HCT116 (cell line): ENCODE data around the gene VEGFA. TPM values are rescaled to one million over a fixed set of nuclear protein-coding genes. Genes with fewer than 3 reads are reported as not detected.

ENCODE experiments used
- ATAC-seq: fragments of 200-7000 bp; cut with Tn5 transposase; 2 replicates; pipeline ENCODE4 v1.9.1; 2020; ENCODE audit warnings: mild to moderate bottlenecking, moderate library complexity
- BruUV-seq: library from RNA; stranded (reverse); fragments of 400-500 nt; replicated peaks from 2 replicates; lab custom pipeline; 2021; lab: Mats Ljungman, UMichigan
- CTCF ChIA-PET: fragments of 300-600 bp; sonication (Branson Sonifier 250); formaldehyde crosslinking; loops from one replicate; lab custom pipeline; 2021; ENCODE audit warnings: antibody characterized with exemption; lab: Charles Lee
- POLR2A ChIA-PET: fragments of 300-600, 350-600 bp; sonication (Branson Sonifier 250); formaldehyde crosslinking; loops from one replicate; lab custom pipeline; 2021; ENCODE audit warnings: antibody characterized with exemption; lab: Charles Lee
- RAD21 ChIA-PET, 2 experiments: fragments of 300-600 bp; sonication (Branson Sonifier 250); formaldehyde crosslinking; loops; one replicate each; lab custom pipeline; 2023; ENCODE audit warnings: low total read pairs in 2 of 2; ENCODE audit not compliant: uncharacterized antibody in 2 of 2, unreplicated experiment in 2 of 2, low non-redundant PET in 1 of 2; lab: Charles Lee
- DNase-seq: peaks from one replicate; pipeline ENCODE4 v3.0.0-alpha.2; 2010; ENCODE audit warnings: low read depth, low spot score
- H2AFZ ChIP-seq: fragments of 200-600 bp; shearing (Covaris generic), sonication (generic); 2 replicates; pipeline ENCODE4 v1.6.1; 2017; ENCODE audit warnings: low read depth, mixed run types, mixed read lengths, antibody characterized with exemption, low read length; ENCODE audit not compliant: poor library complexity, severe bottlenecking
- H3K27ac ChIP-seq: 2 replicates; pipeline ENCODE4 v1.5.1; 2012; ENCODE audit warnings: low read depth, low read length
- H3K27me3 ChIP-seq: fragments of 200-600 bp; sonication (generic); 2 replicates; pipeline ENCODE4 v1.6.1; 2016; ENCODE audit warnings: mixed run types, low read length, mixed read lengths; ENCODE audit not compliant: insufficient read depth
- H3K36me3 ChIP-seq, 2 experiments: fragments of 200-500 bp in 1 of 2; fragments of 200-600 bp in 1 of 2; sonication (Bioruptor generic) in 1 of 2; sonication (generic) in 1 of 2; 2 replicates each; pipeline versions ENCODE4 v1.5.1 to v1.6.1; 2014 to 2016; ENCODE audit warnings: low read length in 2 of 2, inconsistent platforms in 1 of 2, mixed read lengths in 1 of 2, mixed run types in 1 of 2; ENCODE audit not compliant: insufficient read depth in 2 of 2, control insufficient read depth in 1 of 2
- H3K4me1 ChIP-seq, 2 experiments: fragments of 200-600 bp in 1 of 2; sonication (generic) in 1 of 2; 2 replicates each; pipeline versions ENCODE4 v1.5.1 to v1.6.1; 2012 to 2017; ENCODE audit warnings: low read length in 2 of 2, inconsistent platforms in 1 of 2, mild to moderate bottlenecking in 1 of 2, mixed read lengths in 1 of 2, mixed run types in 1 of 2, moderate library complexity in 1 of 2; ENCODE audit not compliant: insufficient read depth in 2 of 2, control insufficient read depth in 1 of 2
- H3K4me2 ChIP-seq: fragments of 200-600 bp; sonication (generic); 2 replicates; pipeline ENCODE4 v1.6.1; 2017; ENCODE audit warnings: mixed run types, low read length, mixed read lengths
- H3K4me3 ChIP-seq, 2 experiments: fragments of 200-600 bp in 1 of 2; sonication (generic) in 1 of 2; replicated peaks in 1 of 2; 2 replicates each; pipeline ENCODE4 v1.5.1; 2011 to 2016; ENCODE audit warnings: low read length in 2 of 2, control low read depth in 1 of 2, low read depth in 1 of 2, mild to moderate bottlenecking in 1 of 2, mixed read lengths in 1 of 2, mixed run types in 1 of 2
- H3K79me2 ChIP-seq: fragments of 200-600 bp; sonication (generic); 2 replicates; pipeline ENCODE4 v1.6.1; 2017; ENCODE audit warnings: mild to moderate bottlenecking, mixed run types, low read length, moderate library complexity, mixed read lengths; ENCODE audit not compliant: insufficient read depth
- H3K9ac ChIP-seq: fragments of 200-600 bp; sonication (generic); 2 replicates; pipeline ENCODE4 v1.6.1; 2016; ENCODE audit warnings: low read length, mixed read lengths
- H3K9me2 ChIP-seq: fragments of 200-600 bp; sonication (generic), shearing (Covaris generic); 2 replicates; pipeline ENCODE4 v1.6.1; 2017; ENCODE audit warnings: mixed run types, mild to moderate bottlenecking, moderate library complexity; ENCODE audit not compliant: insufficient read depth
- H3K9me3 ChIP-seq, 2 experiments: fragments of 200-500 bp in 1 of 2; fragments of 200-600 bp in 1 of 2; sonication (Bioruptor generic) in 1 of 2; sonication (generic) in 1 of 2; 2 replicates each; pipeline ENCODE4 v1.6.1; 2014 to 2017; ENCODE audit warnings: low read length in 2 of 2, mixed read lengths in 2 of 2, inconsistent platforms in 1 of 2, low read depth in 1 of 2, mild to moderate bottlenecking in 1 of 2, mixed run types in 1 of 2, moderate library complexity in 1 of 2; ENCODE audit not compliant: control insufficient read depth in 1 of 2, insufficient read depth in 1 of 2
- H4K20me1 ChIP-seq: fragments of 200-600 bp; sonication (generic), shearing (Covaris generic); 2 replicates; pipeline ENCODE4 v1.6.1; 2017; ENCODE audit warnings: mixed run types, mild to moderate bottlenecking, moderate library complexity; ENCODE audit not compliant: insufficient read depth
- CBX3 ChIP-seq: IDR thresholded peaks from 2 replicates; pipeline ENCODE4 v1.6.1; 2012; ENCODE audit warnings: low read depth
- CEBPB ChIP-seq: IDR thresholded peaks from 2 replicates; pipeline ENCODE4 v1.6.1; 2012; ENCODE audit warnings: low read depth
- EGR1 ChIP-seq: IDR thresholded peaks from 2 replicates; pipeline ENCODE4 v1.6.1; 2012; ENCODE audit warnings: low read depth
- FOSL1 ChIP-seq: IDR thresholded peaks from 2 replicates; pipeline ENCODE4 v1.6.1; 2012; ENCODE audit warnings: low read depth
- intact Hi-C: fragments of 100-400 bp; cut with micrococcal nuclease; formaldehyde crosslinking; loops from 2 replicates; pipeline ENCODE4 v1.10.0; 2022
- total RNA-seq: library from RNA; stranded (reverse); gene quantifications from one replicate; pipeline ENCODE4 v1.2.1, GENCODE V29; 2021; ENCODE audit not compliant: unreplicated experiment
- TF ChIP-seq, protein P1 (sequence below): IDR thresholded peaks from 2 replicates; pipeline ENCODE4 v1.6.1; 2011; ENCODE audit warnings: mild to moderate bottlenecking, low read length, moderate library complexity; ENCODE audit not compliant: insufficient replicate concordance; ENCODE audit errors: extremely low read depth
- TF ChIP-seq, protein P2 (sequence below): IDR thresholded peaks from 2 replicates; pipeline ENCODE4 v1.6.1; 2012; ENCODE audit warnings: low read depth
- TF ChIP-seq, protein P3 (sequence below), 3 experiments: fragments of 200-600 bp in 1 of 3; sonication (generic) in 1 of 3; IDR thresholded peaks in 2 of 3; conservative IDR thresholded peaks in 1 of 3; 2 replicates each; pipeline ENCODE4 v1.5.1; 2012 to 2017; ENCODE audit warnings: low read depth in 2 of 3, low read length in 2 of 3, antibody characterized with exemption in 1 of 3, borderline replicate concordance in 1 of 3, control low read depth in 1 of 3, mild to moderate bottlenecking in 1 of 3, mixed read lengths in 1 of 3, mixed run types in 1 of 3, moderate library complexity in 1 of 3; ENCODE audit not compliant: insufficient read depth in 1 of 3
- TF ChIP-seq, protein P4 (sequence below): IDR thresholded peaks from 2 replicates; pipeline ENCODE4 v1.6.1; 2012

Gene VEGFA
- total RNA-seq, 1 experiment from 2014 or later = 112 TPM

DNA sequence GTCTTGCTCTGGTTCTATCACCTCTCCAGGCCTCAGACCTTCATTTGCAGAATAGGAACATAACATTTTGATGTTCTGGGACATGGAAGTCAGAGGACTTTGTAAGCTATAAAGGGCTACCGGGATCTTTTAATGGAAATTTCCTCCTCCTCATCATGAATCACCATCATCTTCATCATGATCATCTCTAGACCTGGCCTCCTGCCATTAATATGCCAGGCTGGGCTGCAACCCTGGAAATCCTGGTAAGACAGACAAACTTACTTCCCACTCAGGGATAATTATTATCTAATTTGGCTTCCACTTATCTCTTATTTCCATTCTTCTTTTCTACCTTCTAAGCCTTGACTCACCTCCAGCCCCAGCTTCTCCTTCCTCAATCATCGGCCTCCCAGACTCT is 41.4 kb upstream of the VEGFA start:
- H3K4me1 ChIP-seq = peaks cover 21% of the 10 kb centered on the region in 2 experiments
- no peaks in the 10 kb centered on the region for H3K79me2 ChIP-seq
- DNase-seq = no peak
- no peak overlapping the region for H3K9ac ChIP-seq
- H3K27ac ChIP-seq = no peak overlapping the region
- H3K36me3 ChIP-seq = no peaks in the 10 kb centered on the region
- intact Hi-C loops = no loop called here
- H3K9me2 ChIP-seq = no peaks in the 10 kb centered on the region
- POLR2A ChIA-PET = no interaction called here
- no peak overlapping the region for H3K4me3 ChIP-seq
- TF ChIP-seq EGR1 (no peak), FOSL1 (no peak), CEBPB (no peak), CBX3 (no peak)
- TF ChIP-seq, protein P1, sequence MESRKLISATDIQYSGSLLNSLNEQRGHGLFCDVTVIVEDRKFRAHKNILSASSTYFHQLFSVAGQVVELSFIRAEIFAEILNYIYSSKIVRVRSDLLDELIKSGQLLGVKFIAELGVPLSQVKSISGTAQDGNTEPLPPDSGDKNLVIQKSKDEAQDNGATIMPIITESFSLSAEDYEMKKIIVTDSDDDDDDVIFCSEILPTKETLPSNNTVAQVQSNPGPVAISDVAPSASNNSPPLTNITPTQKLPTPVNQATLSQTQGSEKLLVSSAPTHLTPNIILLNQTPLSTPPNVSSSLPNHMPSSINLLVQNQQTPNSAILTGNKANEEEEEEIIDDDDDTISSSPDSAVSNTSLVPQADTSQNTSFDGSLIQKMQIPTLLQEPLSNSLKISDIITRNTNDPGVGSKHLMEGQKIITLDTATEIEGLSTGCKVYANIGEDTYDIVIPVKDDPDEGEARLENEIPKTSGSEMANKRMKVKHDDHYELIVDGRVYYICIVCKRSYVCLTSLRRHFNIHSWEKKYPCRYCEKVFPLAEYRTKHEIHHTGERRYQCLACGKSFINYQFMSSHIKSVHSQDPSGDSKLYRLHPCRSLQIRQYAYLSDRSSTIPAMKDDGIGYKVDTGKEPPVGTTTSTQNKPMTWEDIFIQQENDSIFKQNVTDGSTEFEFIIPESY = no peak
- TF ChIP-seq, protein P2, sequence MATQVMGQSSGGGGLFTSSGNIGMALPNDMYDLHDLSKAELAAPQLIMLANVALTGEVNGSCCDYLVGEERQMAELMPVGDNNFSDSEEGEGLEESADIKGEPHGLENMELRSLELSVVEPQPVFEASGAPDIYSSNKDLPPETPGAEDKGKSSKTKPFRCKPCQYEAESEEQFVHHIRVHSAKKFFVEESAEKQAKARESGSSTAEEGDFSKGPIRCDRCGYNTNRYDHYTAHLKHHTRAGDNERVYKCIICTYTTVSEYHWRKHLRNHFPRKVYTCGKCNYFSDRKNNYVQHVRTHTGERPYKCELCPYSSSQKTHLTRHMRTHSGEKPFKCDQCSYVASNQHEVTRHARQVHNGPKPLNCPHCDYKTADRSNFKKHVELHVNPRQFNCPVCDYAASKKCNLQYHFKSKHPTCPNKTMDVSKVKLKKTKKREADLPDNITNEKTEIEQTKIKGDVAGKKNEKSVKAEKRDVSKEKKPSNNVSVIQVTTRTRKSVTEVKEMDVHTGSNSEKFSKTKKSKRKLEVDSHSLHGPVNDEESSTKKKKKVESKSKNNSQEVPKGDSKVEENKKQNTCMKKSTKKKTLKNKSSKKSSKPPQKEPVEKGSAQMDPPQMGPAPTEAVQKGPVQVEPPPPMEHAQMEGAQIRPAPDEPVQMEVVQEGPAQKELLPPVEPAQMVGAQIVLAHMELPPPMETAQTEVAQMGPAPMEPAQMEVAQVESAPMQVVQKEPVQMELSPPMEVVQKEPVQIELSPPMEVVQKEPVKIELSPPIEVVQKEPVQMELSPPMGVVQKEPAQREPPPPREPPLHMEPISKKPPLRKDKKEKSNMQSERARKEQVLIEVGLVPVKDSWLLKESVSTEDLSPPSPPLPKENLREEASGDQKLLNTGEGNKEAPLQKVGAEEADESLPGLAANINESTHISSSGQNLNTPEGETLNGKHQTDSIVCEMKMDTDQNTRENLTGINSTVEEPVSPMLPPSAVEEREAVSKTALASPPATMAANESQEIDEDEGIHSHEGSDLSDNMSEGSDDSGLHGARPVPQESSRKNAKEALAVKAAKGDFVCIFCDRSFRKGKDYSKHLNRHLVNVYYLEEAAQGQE = no peak
- TF ChIP-seq, protein P3, sequence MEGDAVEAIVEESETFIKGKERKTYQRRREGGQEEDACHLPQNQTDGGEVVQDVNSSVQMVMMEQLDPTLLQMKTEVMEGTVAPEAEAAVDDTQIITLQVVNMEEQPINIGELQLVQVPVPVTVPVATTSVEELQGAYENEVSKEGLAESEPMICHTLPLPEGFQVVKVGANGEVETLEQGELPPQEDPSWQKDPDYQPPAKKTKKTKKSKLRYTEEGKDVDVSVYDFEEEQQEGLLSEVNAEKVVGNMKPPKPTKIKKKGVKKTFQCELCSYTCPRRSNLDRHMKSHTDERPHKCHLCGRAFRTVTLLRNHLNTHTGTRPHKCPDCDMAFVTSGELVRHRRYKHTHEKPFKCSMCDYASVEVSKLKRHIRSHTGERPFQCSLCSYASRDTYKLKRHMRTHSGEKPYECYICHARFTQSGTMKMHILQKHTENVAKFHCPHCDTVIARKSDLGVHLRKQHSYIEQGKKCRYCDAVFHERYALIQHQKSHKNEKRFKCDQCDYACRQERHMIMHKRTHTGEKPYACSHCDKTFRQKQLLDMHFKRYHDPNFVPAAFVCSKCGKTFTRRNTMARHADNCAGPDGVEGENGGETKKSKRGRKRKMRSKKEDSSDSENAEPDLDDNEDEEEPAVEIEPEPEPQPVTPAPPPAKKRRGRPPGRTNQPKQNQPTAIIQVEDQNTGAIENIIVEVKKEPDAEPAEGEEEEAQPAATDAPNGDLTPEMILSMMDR (IDR thresholded peaks at IDR 0.05 in 2 of 3, conservative IDR thresholded peaks at IDR 0.05 in 1 of 3; ENCODE audit: borderline replicate concordance in 1 of 3, insufficient read depth in 1 of 3, low read depth in 2 of 3, low read length in 2 of 3) = no peak
- TF ChIP-seq, protein P4, sequence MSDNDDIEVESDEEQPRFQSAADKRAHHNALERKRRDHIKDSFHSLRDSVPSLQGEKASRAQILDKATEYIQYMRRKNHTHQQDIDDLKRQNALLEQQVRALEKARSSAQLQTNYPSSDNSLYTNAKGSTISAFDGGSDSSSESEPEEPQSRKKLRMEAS = no peak
- no TSS peak for BruUV-seq
- CTCF ChIA-PET = interaction anchor here (1.7 kb wide), 1 partner anchor 350 kb away, joined by 5 read pairs; no protein-coding TSS in a partner anchor
- RAD21 ChIA-PET = no interaction called here
- ATAC-seq = no peak
- peaks cover 3 to 4% of the 10 kb centered on the region in 2 experiments; a peak in 1 of 4 replicates for H3K9me3 ChIP-seq
- H2AFZ ChIP-seq = no peak overlapping the region
- no peaks in the 10 kb centered on the region for H3K27me3 ChIP-seq
- H4K20me1 ChIP-seq = no peaks in the 10 kb centered on the region
- no peak overlapping the region for H3K4me2 ChIP-seq
